HEK293 (cell line): Measurements from ENCODE around the gene WARS2.

Experiments used
- CTCF ChIA-PET: fragments of 350-600 bp; formaldehyde crosslinking; extraction: SDS; loops from one replicate; lab custom pipeline; 2021; ENCODE audit warnings: antibody characterized with exemption; lab: Yijun Ruan, JAX
- POLR2A ChIA-PET: fragments of 300-600 bp; formaldehyde crosslinking; extraction: SDS; loops from one replicate; lab custom pipeline; 2020; ENCODE audit warnings: antibody characterized with exemption, inconsistent platforms; lab: Yijun Ruan, JAX
- H3K27ac ChIP-seq: fragments of 200-500 bp; sonication (Bioruptor generic); 2 replicates; pipeline ENCODE4 v1.5.1; 2014; ENCODE audit warnings: low read depth, low read length, control low read depth, inconsistent platforms; ENCODE audit errors: extremely low read depth
- H3K36me3 ChIP-seq, 2 experiments: fragments of 200-500 bp in 1 of 2; sonication (Bioruptor generic) in 1 of 2; 1 replicate in 1 of 2; 2 replicates in 1 of 2; pipeline ENCODE4 v1.5.1; 2014 to 2017; ENCODE audit warnings: inconsistent platforms in 2 of 2, low read length in 2 of 2; ENCODE audit not compliant: control insufficient read depth in 2 of 2, insufficient read depth in 1 of 2
- H3K4me1 ChIP-seq: fragments of 200-500 bp; sonication (Bioruptor generic); 2 replicates; pipeline ENCODE4 v1.5.1; 2014; ENCODE audit warnings: mild to moderate bottlenecking, low read length, inconsistent platforms; ENCODE audit not compliant: control insufficient read depth, insufficient read depth
- H3K4me3 ChIP-seq: 2 replicates; pipeline ENCODE4 v1.5.1; 2011; ENCODE audit warnings: low read depth, mild to moderate bottlenecking, control low read depth, low read length, moderate library complexity
- H3K9me3 ChIP-seq: fragments of 200-500 bp; sonication (Bioruptor generic); 2 replicates; pipeline ENCODE4 v1.5.1; 2014; ENCODE audit warnings: low read depth, low read length, inconsistent platforms; ENCODE audit not compliant: control insufficient read depth, insufficient read depth
- FEZF1 ChIP-seq: fragments of 450-650 bp; formaldehyde crosslinking; IDR thresholded peaks from 2 replicates; pipeline ENCODE4 v1.5.1; 2016; ENCODE audit warnings: missing biosample characterization, missing genetic modification characterization
- HIC1 ChIP-seq: fragments of 450-650 bp; formaldehyde crosslinking; IDR thresholded peaks from 2 replicates; pipeline ENCODE4 v1.5.1; 2016; ENCODE audit warnings: missing biosample characterization, missing genetic modification characterization
- KLF7 ChIP-seq: fragments of 450-650 bp; formaldehyde crosslinking; IDR thresholded peaks from 2 replicates; pipeline ENCODE4 v1.5.1; 2016; ENCODE audit warnings: missing biosample characterization, missing genetic modification characterization, borderline replicate concordance
- SALL2 ChIP-seq: fragments of 450-650 bp; formaldehyde crosslinking; IDR thresholded peaks from 2 replicates; pipeline ENCODE4 v1.5.0; 2017; ENCODE audit warnings: missing biosample characterization, mild to moderate bottlenecking, missing genetic modification characterization, borderline replicate concordance
- YY2 ChIP-seq: fragments of 450-650 bp; formaldehyde crosslinking; IDR thresholded peaks from 2 replicates; pipeline ENCODE4 v1.5.1; 2016; ENCODE audit warnings: missing biosample characterization, missing genetic modification characterization
- ZBTB48 ChIP-seq: fragments of 450-650 bp; formaldehyde crosslinking; IDR thresholded peaks from 2 replicates; pipeline ENCODE4 v1.5.1; 2016; ENCODE audit warnings: missing biosample characterization, missing genetic modification characterization
- ZBTB8A ChIP-seq: fragments of 450-650 bp; formaldehyde crosslinking; IDR thresholded peaks from 2 replicates; pipeline ENCODE4 v1.5.1; 2016; ENCODE audit warnings: missing biosample characterization, missing genetic modification characterization
- ZNF132 ChIP-seq: fragments of 450-650 bp; formaldehyde crosslinking; IDR thresholded peaks from 2 replicates; pipeline ENCODE4 v1.5.1; 2017; ENCODE audit warnings: missing biosample characterization, missing genetic modification characterization, borderline replicate concordance
- ZNF138 ChIP-seq: fragments of 450-650 bp; formaldehyde crosslinking; IDR thresholded peaks from 2 replicates; pipeline ENCODE4 v1.5.1; 2016; ENCODE audit warnings: missing biosample characterization, missing genetic modification characterization, borderline replicate concordance
- ZNF146 ChIP-seq: fragments of 450-650 bp; formaldehyde crosslinking; IDR thresholded peaks from 2 replicates; pipeline ENCODE4 v1.5.1; 2016; ENCODE audit warnings: missing biosample characterization, missing genetic modification characterization
- ZNF223 ChIP-seq: fragments of 450-650 bp; formaldehyde crosslinking; IDR thresholded peaks from 2 replicates; pipeline ENCODE4 v1.5.1; 2016; ENCODE audit warnings: missing biosample characterization, missing genetic modification characterization
- ZNF26 ChIP-seq: fragments of 450-650 bp; formaldehyde crosslinking; IDR thresholded peaks from 2 replicates; pipeline ENCODE4 v1.5.1; 2016; ENCODE audit warnings: missing biosample characterization, missing genetic modification characterization
- ZNF341 ChIP-seq: fragments of 450-650 bp; formaldehyde crosslinking; IDR thresholded peaks from 2 replicates; pipeline ENCODE4; 2016; ENCODE audit warnings: low read depth, missing biosample characterization, missing genetic modification characterization
- ZNF366 ChIP-seq: fragments of 450-650 bp; formaldehyde crosslinking; conservative IDR thresholded peaks from 2 replicates; pipeline ENCODE4 v1.5.1; 2016; ENCODE audit warnings: missing biosample characterization, missing genetic modification characterization
- ZNF404 ChIP-seq: fragments of 450-650 bp; formaldehyde crosslinking; IDR thresholded peaks from 2 replicates; pipeline ENCODE4 v1.5.1; 2017; ENCODE audit warnings: missing biosample characterization, missing genetic modification characterization
- ZNF423 ChIP-seq: fragments of 450-650 bp; formaldehyde crosslinking; IDR thresholded peaks from 2 replicates; pipeline ENCODE4 v1.5.1; 2016; ENCODE audit warnings: missing biosample characterization, missing genetic modification characterization
- ZNF473 ChIP-seq: fragments of 450-650 bp; formaldehyde crosslinking; IDR thresholded peaks from 2 replicates; pipeline ENCODE4 v1.5.1; 2017; ENCODE audit warnings: missing biosample characterization, missing genetic modification characterization
- ZNF621 ChIP-seq: fragments of 450-650 bp; formaldehyde crosslinking; IDR thresholded peaks from 2 replicates; pipeline ENCODE4 v1.5.1; 2017; ENCODE audit warnings: missing biosample characterization, missing genetic modification characterization
- ZNF654 ChIP-seq: fragments of 450-650 bp; formaldehyde crosslinking; IDR thresholded peaks from 2 replicates; pipeline ENCODE4 v1.5.1; 2016; ENCODE audit warnings: low read depth, missing biosample characterization, missing genetic modification characterization
- ZNF701 ChIP-seq: fragments of 450-650 bp; formaldehyde crosslinking; IDR thresholded peaks from 2 replicates; pipeline ENCODE4 v1.5.1; 2016; ENCODE audit warnings: missing biosample characterization, missing genetic modification characterization
- ZNF843 ChIP-seq: fragments of 450-650 bp; formaldehyde crosslinking; IDR thresholded peaks from 2 replicates; pipeline ENCODE4 v1.5.1; 2016; ENCODE audit warnings: missing biosample characterization, missing genetic modification characterization
- ZSCAN23 ChIP-seq: fragments of 450-650 bp; formaldehyde crosslinking; IDR thresholded peaks from 2 replicates; pipeline ENCODE4 v1.5.1; 2016; ENCODE audit warnings: missing biosample characterization, missing genetic modification characterization
- ZSCAN5A ChIP-seq: fragments of 450-650 bp; formaldehyde crosslinking; IDR thresholded peaks from 2 replicates; pipeline ENCODE4 v1.5.1; 2016; ENCODE audit warnings: missing biosample characterization, missing genetic modification characterization

The WARS2 gene

GRCh38 chr1:119005724-119006405 is 134.6 kb downstream of the WARS2 start:
- H3K4me3 ChIP-seq, result no peak overlapping the region
- POLR2A ChIA-PET, result no interaction called here
- no peaks in the 10 kb centered on the region for H3K36me3 ChIP-seq
- CTCF ChIA-PET, result interaction anchor here (0.5 to 0.7 kb wide), 2 partner anchors 11 to 114 kb away, joined by 3 read pairs; no protein-coding TSS in a partner anchor
- H3K9me3 ChIP-seq, result no peaks in the 10 kb centered on the region
- no peak for TF ChIP-seq HIC1 (tag by site-specific recombination)
- no peak for TF ChIP-seq ZNF701
- no peak for TF ChIP-seq ZNF473
- TF ChIP-seq KLF7 (tag by site-specific recombination), result no peak
- TF ChIP-seq ZNF366 (tag by site-specific recombination), result no peak
- TF ChIP-seq ZNF423, result no peak
- no peak for TF ChIP-seq ZNF654 (tag by site-specific recombination)
- TF ChIP-seq ZNF341 (tag by site-specific recombination), result no peak
- TF ChIP-seq ZNF843 (tag by site-specific recombination), result no peak
- no peak for TF ChIP-seq ZNF223 (tag by site-specific recombination)
- TF ChIP-seq YY2 (tag by site-specific recombination), result no peak
- no peaks in the 10 kb centered on the region for H3K4me1 ChIP-seq
- H3K27ac ChIP-seq, result no peak overlapping the region

- no peak overlapping the region for H3K27ac ChIP-seq
- H3K36me3 ChIP-seq, result no peaks in the 10 kb centered on the region
- H3K4me3 ChIP-seq, result no peak overlapping the region
- CTCF ChIA-PET, result no interaction called here
- H3K9me3 ChIP-seq, result no peaks in the 10 kb centered on the region
- TF ChIP-seq ZBTB8A (tag by site-specific recombination) (no peak), ZSCAN5A (tag by site-specific recombination) (no peak), ZNF146 (no peak), ZNF138 (tag by site-specific recombination) (no peak), FEZF1 (no peak), ZNF404 (tag by site-specific recombination) (no peak), SALL2 (tag by site-specific recombination) (no peak), ZNF223 (tag by site-specific recombination) (no peak), ZBTB48 (tag by site-specific recombination) (no peak), ZSCAN23 (tag by site-specific recombination) (no peak), ZNF132 (tag by site-specific recombination) (no peak), ZNF26 (no peak), ZNF621 (no peak)
- TF ChIP-seq, all 188 proteins: peak for 0
- H3K4me1 ChIP-seq, result no peaks in the 10 kb centered on the region
- POLR2A ChIA-PET, result no interaction called here
Observed at GRCh38 chr1:119004781-119005180, 135.7 kb downstream of the WARS2 start.
